Ishikawa (cell line): Measurements from ENCODE around the gene RAPGEF2.

Experiments
- CEBPB ChIP-seq: IDR thresholded peaks from 2 replicates; pipeline ENCODE4 v1.6.1; 2012
- CREB1 ChIP-seq: IDR thresholded peaks from 2 replicates; pipeline ENCODE4 v1.6.1; 2012; ENCODE audit warnings: low read depth
- EGR1 ChIP-seq: IDR thresholded peaks from 2 replicates; pipeline ENCODE4 v1.6.1; 2012
- EP300 ChIP-seq: IDR thresholded peaks from 2 replicates; pipeline ENCODE4 v1.6.1; 2012; ENCODE audit warnings: borderline replicate concordance
- FOXM1 ChIP-seq: IDR thresholded peaks from 2 replicates; pipeline ENCODE4 v1.6.1; 2012; ENCODE audit warnings: low read depth, borderline replicate concordance
- MAX ChIP-seq: IDR thresholded peaks from 2 replicates; pipeline ENCODE4 v1.6.1; 2012
- NFIC ChIP-seq: IDR thresholded peaks from 2 replicates; pipeline ENCODE4 v1.6.1; 2012
- RAD21 ChIP-seq: IDR thresholded peaks from 2 replicates; pipeline ENCODE4 v1.6.1; 2012; ENCODE audit warnings: low read depth
- REST ChIP-seq: IDR thresholded peaks from 2 replicates; pipeline ENCODE4 v1.6.1; 2012; ENCODE audit warnings: low read depth, mild to moderate bottlenecking
- TAF1 ChIP-seq: IDR thresholded peaks from 2 replicates; pipeline ENCODE4 v1.6.1; 2012; ENCODE audit warnings: low read depth, mild to moderate bottlenecking
- TCF12 ChIP-seq: IDR thresholded peaks from 2 replicates; pipeline ENCODE4 v1.6.1; 2012; ENCODE audit warnings: low read depth
- TEAD4 ChIP-seq: IDR thresholded peaks from 2 replicates; pipeline ENCODE4 v1.6.1; 2012
- YY1 ChIP-seq: IDR thresholded peaks from 2 replicates; pipeline ENCODE4 v1.6.1; 2012; ENCODE audit warnings: low read depth
- ZBTB7A ChIP-seq: IDR thresholded peaks from 2 replicates; pipeline ENCODE4 v1.6.1; 2012; ENCODE audit warnings: low read depth
- TF ChIP-seq, protein P1 (sequence below): IDR thresholded peaks from 2 replicates; pipeline ENCODE4 v1.6.1; 2012

The RAPGEF2 gene

GRCh38 chr4:159334461-159334860 is 231.6 kb downstream of the RAPGEF2 start:
- TF ChIP-seq EGR1 (no peak), TAF1 (no peak), RAD21 (no peak), CEBPB (no peak), EP300 (no peak), CREB1 (no peak), REST (no peak)
- TF ChIP-seq, protein P1, sequence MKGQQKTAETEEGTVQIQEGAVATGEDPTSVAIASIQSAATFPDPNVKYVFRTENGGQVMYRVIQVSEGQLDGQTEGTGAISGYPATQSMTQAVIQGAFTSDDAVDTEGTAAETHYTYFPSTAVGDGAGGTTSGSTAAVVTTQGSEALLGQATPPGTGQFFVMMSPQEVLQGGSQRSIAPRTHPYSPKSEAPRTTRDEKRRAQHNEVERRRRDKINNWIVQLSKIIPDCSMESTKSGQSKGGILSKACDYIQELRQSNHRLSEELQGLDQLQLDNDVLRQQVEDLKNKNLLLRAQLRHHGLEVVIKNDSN = no peak

DNA sequence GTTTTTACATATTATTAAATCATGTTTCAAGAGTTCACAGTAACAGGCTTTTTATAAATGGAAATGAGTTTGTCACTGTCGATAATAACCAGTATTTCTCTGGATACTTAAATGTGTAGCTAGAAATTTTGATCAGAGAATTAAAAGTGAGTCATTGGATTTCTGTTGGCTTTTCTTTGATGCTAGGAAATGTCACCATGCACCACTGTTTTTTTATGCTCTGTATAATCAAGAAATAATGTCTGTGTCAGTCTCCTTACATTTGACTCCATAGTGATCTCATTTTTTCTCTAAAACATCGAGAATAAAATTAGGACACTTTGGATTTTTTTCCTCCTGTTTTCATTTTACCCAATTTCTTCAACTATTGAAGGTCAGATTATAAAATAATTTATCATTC is 234.2 kb downstream of the RAPGEF2 start:
- no peak for TF ChIP-seq EP300
- no peak for TF ChIP-seq CEBPB
- no peak for TF ChIP-seq FOXM1
- TF ChIP-seq NFIC = no peak
- no peak for TF ChIP-seq ZBTB7A
- TF ChIP-seq TAF1 = no peak
- no peak for TF ChIP-seq REST
- no peak for TF ChIP-seq CREB1
- no peak for TF ChIP-seq YY1
- no peak for TF ChIP-seq MAX

DNA sequence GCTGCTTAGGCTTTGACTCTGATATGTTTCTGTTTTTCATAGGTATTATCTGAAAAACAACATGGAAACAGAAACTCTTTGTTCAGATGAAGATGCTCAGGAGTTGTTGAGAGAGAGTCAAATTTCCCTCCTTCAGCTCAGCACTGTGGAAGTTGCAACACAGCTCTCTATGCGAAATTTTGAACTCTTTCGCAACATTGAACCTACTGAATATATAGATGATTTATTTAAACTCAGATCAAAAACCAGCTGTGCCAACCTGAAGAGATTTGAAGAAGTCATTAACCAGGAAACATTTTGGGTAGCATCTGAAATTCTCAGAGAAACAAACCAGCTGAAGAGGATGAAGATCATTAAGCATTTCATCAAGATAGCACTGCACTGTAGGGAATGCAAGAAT is 238.6 kb downstream of the RAPGEF2 start:
- no peak for TF ChIP-seq EP300
- no peak for TF ChIP-seq MAX
- no peak for TF ChIP-seq CREB1
- TF ChIP-seq CEBPB = peak; percentile 67; the same call in 1 of the 2 replicates
- no peak for TF ChIP-seq TAF1

- no peak for TF ChIP-seq FOXM1
Measured at GRCh38 chr4:159342374-159342773, 239.5 kb downstream of the RAPGEF2 start.

- TF ChIP-seq MAX (no peak), REST (no peak), CEBPB (no peak), TAF1 (no peak), EP300 (no peak)
Measured at GRCh38 chr4:159343116-159343515, 240.2 kb downstream of the RAPGEF2 start.

- TF ChIP-seq EP300 (no peak), MAX (no peak), FOXM1 (no peak), REST (no peak), TAF1 (no peak), CEBPB (no peak), YY1 (no peak), NFIC (no peak), TCF12 (no peak), CREB1 (no peak), ZBTB7A (no peak), EGR1 (no peak), TEAD4 (no peak), RAD21 (no peak)
- TF ChIP-seq, protein P1 = no peak
Measured at GRCh38 chr4:159344877-159345276, 242.0 kb downstream of the RAPGEF2 start.
